ENCODE measurements around the gene CACNA2D4.

CACNA2D4 gene

DNA sequence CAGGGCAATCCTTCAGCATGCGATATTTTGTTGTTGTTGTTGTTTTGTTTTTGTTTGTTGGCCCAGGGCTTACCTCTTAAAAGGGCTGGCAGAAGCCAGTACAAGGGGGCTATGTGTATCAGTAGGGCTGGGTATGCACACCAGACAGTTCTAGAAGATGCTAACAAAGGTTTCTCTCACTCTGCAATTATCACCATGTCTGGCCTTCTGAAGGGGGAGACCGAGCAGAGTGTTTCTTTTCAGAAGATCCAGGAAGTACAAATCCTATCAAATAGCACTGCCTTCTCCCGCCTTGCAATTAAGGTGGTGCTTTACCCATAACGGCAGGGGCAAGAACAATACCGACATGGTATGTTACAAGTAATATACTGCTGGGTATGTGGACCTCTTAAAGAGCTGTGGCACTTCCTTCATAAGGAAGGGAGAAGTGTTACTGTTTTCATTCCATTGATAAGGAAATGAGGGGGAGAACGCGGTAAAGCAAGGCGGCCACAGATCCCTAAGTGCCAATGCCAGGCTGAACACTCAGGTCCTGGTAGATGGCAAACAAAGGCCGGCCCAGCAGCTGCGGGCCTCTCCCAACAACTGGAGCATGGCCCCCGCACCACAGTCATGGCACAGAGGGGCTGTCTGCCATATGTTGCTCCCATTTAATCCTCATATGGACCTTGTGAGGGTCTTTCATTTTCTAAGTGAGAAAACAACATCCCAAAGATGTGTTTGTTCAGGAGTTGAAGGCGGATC is 19.2 kb upstream of the CACNA2D4 start:
- TF ChIP-seq, protein P1, sequence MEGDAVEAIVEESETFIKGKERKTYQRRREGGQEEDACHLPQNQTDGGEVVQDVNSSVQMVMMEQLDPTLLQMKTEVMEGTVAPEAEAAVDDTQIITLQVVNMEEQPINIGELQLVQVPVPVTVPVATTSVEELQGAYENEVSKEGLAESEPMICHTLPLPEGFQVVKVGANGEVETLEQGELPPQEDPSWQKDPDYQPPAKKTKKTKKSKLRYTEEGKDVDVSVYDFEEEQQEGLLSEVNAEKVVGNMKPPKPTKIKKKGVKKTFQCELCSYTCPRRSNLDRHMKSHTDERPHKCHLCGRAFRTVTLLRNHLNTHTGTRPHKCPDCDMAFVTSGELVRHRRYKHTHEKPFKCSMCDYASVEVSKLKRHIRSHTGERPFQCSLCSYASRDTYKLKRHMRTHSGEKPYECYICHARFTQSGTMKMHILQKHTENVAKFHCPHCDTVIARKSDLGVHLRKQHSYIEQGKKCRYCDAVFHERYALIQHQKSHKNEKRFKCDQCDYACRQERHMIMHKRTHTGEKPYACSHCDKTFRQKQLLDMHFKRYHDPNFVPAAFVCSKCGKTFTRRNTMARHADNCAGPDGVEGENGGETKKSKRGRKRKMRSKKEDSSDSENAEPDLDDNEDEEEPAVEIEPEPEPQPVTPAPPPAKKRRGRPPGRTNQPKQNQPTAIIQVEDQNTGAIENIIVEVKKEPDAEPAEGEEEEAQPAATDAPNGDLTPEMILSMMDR (conservative IDR thresholded peaks at IDR 0.05; ENCODE audit: control insufficient read depth, insufficient read depth, low read depth, low read length) = no peak
- H3K4me3 ChIP-seq (ENCODE audit: control insufficient read depth, low read depth, low read length) = no peak overlapping the region
- no peak for DNase-seq (ENCODE audit: low read depth)

GRCh38 chr12:1936406-1937320 is 18.2 kb upstream of the CACNA2D4 start:
- TF ChIP-seq, protein P1 (conservative IDR thresholded peaks at IDR 0.05; ENCODE audit: control insufficient read depth, insufficient read depth, low read depth, low read length) = no peak
- H3K4me3 ChIP-seq (ENCODE audit: control insufficient read depth, low read depth, low read length) = no peak overlapping the region
- DNase-seq (ENCODE audit: low read depth) = peak; percentile 48

- no peak for DNase-seq (ENCODE audit: low read depth)
- TF ChIP-seq, protein P1 (conservative IDR thresholded peaks at IDR 0.05; ENCODE audit: control insufficient read depth, insufficient read depth, low read depth, low read length) = no peak
- H3K4me3 ChIP-seq (ENCODE audit: control insufficient read depth, low read depth, low read length) = no peak overlapping the region
These were observed 17.4 kb upstream of the CACNA2D4 start for GRCh38 chr12:1935700-1936378.

DNA sequence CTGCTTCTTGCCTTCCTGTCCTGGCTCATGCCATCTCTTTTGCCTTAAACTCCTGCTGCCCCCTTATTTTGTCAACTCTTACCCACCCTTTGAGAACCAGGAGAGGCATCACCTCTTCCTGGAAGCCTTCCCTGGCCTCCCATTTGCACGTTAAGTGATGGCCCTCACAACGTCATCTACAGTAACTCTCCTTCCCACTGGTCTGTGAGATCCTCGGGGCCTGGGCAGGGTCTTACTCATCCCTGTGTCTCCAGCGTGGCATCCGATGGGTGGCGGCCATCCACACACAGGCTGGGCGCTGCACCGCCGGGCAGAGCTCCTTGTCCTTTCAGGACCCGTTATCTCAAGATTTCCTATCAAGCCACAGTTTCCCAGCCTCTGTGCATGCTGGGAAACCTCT is 16.8 kb upstream of the CACNA2D4 start:
- DNase-seq (ENCODE audit: low read depth) = no peak
- no peak overlapping the region for H3K4me3 ChIP-seq (ENCODE audit: control insufficient read depth, low read depth, low read length)
- TF ChIP-seq, protein P1 (conservative IDR thresholded peaks at IDR 0.05; ENCODE audit: control insufficient read depth, insufficient read depth, low read depth, low read length) = no peak

GRCh38 chr12:1934831-1935230 is 16.4 kb upstream of the CACNA2D4 start:
- H3K4me3 ChIP-seq (ENCODE audit: control insufficient read depth, low read depth, low read length) = no peak overlapping the region
- no peak for DNase-seq (ENCODE audit: low read depth)
- TF ChIP-seq, protein P1 (conservative IDR thresholded peaks at IDR 0.05; ENCODE audit: control insufficient read depth, insufficient read depth, low read depth, low read length) = no peak

GRCh38 chr12:1934068-1934467 is 15.6 kb upstream of the CACNA2D4 start:
- no peak overlapping the region for H3K4me3 ChIP-seq (ENCODE audit: control insufficient read depth, low read depth, low read length)
- DNase-seq (ENCODE audit: low read depth) = no peak
- TF ChIP-seq, protein P1 (conservative IDR thresholded peaks at IDR 0.05; ENCODE audit: control insufficient read depth, insufficient read depth, low read depth, low read length) = no peak
